ENCODE measurements around the gene ABLIM2.

- TF ChIP-seq ZMYM2 (CRISPR knock-in tag; IDR thresholded peaks at IDR 0.05): no peak
- TF ChIP-seq, protein P1, sequence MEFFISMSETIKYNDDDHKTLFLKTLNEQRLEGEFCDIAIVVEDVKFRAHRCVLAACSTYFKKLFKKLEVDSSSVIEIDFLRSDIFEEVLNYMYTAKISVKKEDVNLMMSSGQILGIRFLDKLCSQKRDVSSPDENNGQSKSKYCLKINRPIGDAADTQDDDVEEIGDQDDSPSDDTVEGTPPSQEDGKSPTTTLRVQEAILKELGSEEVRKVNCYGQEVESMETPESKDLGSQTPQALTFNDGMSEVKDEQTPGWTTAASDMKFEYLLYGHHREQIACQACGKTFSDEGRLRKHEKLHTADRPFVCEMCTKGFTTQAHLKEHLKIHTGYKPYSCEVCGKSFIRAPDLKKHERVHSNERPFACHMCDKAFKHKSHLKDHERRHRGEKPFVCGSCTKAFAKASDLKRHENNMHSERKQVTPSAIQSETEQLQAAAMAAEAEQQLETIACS (CRISPR knock-in tag; IDR thresholded peaks at IDR 0.05): no peak
- TF ChIP-seq POLR2AphosphoS5 (IDR thresholded peaks at IDR 0.05; ENCODE audit: low read depth, low read length): no peak
- TF ChIP-seq, protein P2, sequence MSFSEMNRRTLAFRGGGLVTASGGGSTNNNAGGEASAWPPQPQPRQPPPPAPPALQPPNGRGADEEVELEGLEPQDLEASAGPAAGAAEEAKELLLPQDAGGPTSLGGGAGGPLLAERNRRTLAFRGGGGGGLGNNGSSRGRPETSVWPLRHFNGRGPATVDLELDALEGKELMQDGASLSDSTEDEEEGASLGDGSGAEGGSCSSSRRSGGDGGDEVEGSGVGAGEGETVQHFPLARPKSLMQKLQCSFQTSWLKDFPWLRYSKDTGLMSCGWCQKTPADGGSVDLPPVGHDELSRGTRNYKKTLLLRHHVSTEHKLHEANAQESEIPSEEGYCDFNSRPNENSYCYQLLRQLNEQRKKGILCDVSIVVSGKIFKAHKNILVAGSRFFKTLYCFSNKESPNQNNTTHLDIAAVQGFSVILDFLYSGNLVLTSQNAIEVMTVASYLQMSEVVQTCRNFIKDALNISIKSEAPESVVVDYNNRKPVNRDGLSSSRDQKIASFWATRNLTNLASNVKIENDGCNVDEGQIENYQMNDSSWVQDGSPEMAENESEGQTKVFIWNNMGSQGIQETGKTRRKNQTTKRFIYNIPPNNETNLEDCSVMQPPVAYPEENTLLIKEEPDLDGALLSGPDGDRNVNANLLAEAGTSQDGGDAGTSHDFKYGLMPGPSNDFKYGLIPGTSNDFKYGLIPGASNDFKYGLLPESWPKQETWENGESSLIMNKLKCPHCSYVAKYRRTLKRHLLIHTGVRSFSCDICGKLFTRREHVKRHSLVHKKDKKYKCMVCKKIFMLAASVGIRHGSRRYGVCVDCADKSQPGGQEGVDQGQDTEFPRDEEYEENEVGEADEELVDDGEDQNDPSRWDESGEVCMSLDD (CRISPR knock-in tag; IDR thresholded peaks at IDR 0.05; ENCODE audit: borderline replicate concordance): no peak
- TF ChIP-seq ZNF232 (CRISPR knock-in tag; IDR thresholded peaks at IDR 0.05; ENCODE audit: borderline replicate concordance): no peak
- TF ChIP-seq PAWR (CRISPR knock-in tag; IDR thresholded peaks at IDR 0.05; ENCODE audit: borderline replicate concordance): no peak
- TF ChIP-seq TMF1 (CRISPR knock-in tag; IDR thresholded peaks at IDR 0.05; ENCODE audit: low read depth): no peak
- TF ChIP-seq, protein P3, sequence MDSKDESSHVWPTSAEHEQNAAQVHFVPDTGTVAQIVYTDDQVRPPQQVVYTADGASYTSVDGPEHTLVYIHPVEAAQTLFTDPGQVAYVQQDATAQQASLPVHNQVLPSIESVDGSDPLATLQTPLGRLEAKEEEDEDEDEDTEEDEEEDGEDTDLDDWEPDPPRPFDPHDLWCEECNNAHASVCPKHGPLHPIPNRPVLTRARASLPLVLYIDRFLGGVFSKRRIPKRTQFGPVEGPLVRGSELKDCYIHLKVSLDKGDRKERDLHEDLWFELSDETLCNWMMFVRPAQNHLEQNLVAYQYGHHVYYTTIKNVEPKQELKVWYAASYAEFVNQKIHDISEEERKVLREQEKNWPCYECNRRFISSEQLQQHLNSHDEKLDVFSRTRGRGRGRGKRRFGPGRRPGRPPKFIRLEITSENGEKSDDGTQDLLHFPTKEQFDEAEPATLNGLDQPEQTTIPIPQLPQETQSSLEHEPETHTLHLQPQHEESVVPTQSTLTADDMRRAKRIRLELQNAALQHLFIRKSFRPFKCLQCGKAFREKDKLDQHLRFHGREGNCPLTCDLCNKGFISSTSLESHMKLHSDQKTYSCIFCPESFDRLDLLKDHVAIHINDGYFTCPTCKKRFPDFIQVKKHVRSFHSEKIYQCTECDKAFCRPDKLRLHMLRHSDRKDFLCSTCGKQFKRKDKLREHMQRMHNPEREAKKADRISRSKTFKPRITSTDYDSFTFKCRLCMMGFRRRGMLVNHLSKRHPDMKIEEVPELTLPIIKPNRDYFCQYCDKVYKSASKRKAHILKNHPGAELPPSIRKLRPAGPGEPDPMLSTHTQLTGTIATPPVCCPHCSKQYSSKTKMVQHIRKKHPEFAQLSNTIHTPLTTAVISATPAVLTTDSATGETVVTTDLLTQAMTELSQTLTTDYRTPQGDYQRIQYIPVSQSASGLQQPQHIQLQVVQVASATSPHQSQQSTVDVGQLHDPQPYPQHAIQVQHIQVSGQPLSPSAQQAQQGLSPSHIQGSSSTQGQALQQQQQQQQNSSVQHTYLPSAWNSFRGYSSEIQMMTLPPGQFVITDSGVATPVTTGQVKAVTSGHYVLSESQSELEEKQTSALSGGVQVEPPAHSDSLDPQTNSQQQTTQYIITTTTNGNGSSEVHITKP (CRISPR knock-in tag; IDR thresholded peaks at IDR 0.05; ENCODE audit: low read depth): no peak
These were observed 5.0 kb upstream of the ABLIM2 start for GRCh38 chr4:8163436-8164193.

Data from HepG2 (cell line).